ENCODE measurements around the gene ADAMTS17. TPM values are rescaled to one million over a fixed set of nuclear protein-coding genes. Genes with fewer than 3 reads are reported as not detected.

The ADAMTS17 gene
- total RNA-seq, 1 experiment from 2014 or later, result 1.5 TPM

- ChIA-PET POLR2A (no interaction called here), CTCF (no interaction called here)
- Histone ChIP-seq H3K27me3 (replicated peaks; ENCODE audit: control insufficient read depth, insufficient read depth, low read length) (no peaks in the 10 kb centered on the region), H3K4me1 (no peaks in the 10 kb centered on the region), H3K4me3 (ENCODE audit: low read depth, low read length) (no peak overlapping the region), H3K9me3 (peaks cover 15% of the 10 kb centered on the region), H3K36me3 (ENCODE audit: control insufficient read depth, insufficient read depth, low read length) (no peaks in the 10 kb centered on the region)
- no peak for DNase-seq
- H3K9me3 Mint-ChIP-seq (ENCODE audit: unreplicated experiment), result peaks cover 9% of the 10 kb centered on the region
- H3K36me3 Mint-ChIP-seq (ENCODE audit: insufficient read depth, unreplicated experiment), result no peaks in the 10 kb centered on the region
- no peaks in the 10 kb centered on the region for H3K4me1 Mint-ChIP-seq (ENCODE audit: low read depth, unreplicated experiment)
- no peak overlapping the region for H3K27ac Mint-ChIP-seq (ENCODE audit: unreplicated experiment)
- no peak overlapping the region for H3K4me3 Mint-ChIP-seq (ENCODE audit: unreplicated experiment)
- H3K27me3 Mint-ChIP-seq (ENCODE audit: insufficient read depth, unreplicated experiment), result no peaks in the 10 kb centered on the region
- intact Hi-C loops (cut with micrococcal nuclease; ENCODE audit: unreplicated experiment), result no loop called here
- no TSS peak for BruUV-seq (replicated peaks)
- no peak for TF ChIP-seq CTCF (IDR thresholded peaks at IDR 0.05; ENCODE audit: insufficient read depth in 1 of 2, low read depth in 1 of 2, low read length in 1 of 2, severe bottlenecking in 1 of 2, unreplicated experiment in 1 of 2)
Observed at GRCh38 chr15:100171411-100171810, 170.4 kb downstream of the ADAMTS17 start.

DNA sequence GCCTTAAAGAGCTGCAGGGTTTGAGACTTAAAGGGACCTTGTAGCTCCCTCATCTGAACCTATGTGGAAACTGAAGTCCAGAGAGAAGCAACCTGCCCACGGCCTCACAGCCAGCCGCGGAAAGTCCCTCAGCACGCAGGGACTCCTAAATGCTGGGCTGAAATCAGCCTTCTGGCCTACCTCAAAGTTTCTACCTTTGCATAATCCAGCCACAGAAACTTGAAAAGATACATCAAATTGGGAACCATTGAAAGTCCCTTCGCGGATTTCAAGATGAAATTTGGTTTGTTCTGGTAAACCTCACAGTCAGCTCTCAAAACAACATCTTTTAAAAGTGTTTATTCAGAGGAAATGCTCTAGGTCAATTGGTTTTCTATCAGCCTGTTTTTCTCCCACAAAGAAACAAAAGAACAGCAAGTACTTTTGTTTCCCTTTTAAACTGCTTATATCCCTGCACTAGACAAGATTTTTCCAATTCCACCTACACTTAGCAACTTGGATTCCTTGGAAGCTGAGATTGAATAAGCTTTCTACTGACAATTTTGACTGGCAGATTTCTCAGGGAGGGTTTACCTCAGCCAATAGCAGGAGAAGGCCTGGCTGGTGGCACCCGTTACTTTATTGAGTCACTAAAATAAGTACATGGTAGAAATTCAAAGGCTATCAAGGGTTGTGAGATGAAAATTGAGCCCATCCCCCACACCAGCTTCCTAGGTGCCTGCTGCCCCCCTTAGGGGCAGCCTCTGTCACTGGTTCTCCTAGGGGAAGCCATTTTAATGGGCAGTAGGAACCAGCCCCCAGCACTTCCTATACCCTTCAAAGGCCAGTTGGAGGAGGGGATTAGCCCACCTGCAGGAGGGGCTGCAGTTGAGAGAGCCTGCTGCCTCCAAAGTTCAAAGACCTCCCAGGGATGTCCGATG is 171.2 kb downstream of the ADAMTS17 start:
- intact Hi-C loops (cut with micrococcal nuclease; ENCODE audit: unreplicated experiment), result no loop called here
- Mint-ChIP-seq H3K4me3 (ENCODE audit: unreplicated experiment) (no peak overlapping the region), H3K27ac (ENCODE audit: unreplicated experiment) (no peak overlapping the region), H3K27me3 (ENCODE audit: insufficient read depth, unreplicated experiment) (no peaks in the 10 kb centered on the region), H3K36me3 (ENCODE audit: insufficient read depth, unreplicated experiment) (no peaks in the 10 kb centered on the region), H3K4me1 (ENCODE audit: low read depth, unreplicated experiment) (no peaks in the 10 kb centered on the region), H3K9me3 (ENCODE audit: unreplicated experiment) (peaks cover under 1% of the 10 kb centered on the region)
- ChIA-PET CTCF (no interaction called here), POLR2A (no interaction called here)
- no peak for DNase-seq
- H3K27me3 ChIP-seq (replicated peaks; ENCODE audit: control insufficient read depth, insufficient read depth, low read length), result no peaks in the 10 kb centered on the region
- no peaks in the 10 kb centered on the region for H3K4me1 ChIP-seq
- H3K36me3 ChIP-seq (ENCODE audit: control insufficient read depth, insufficient read depth, low read length), result no peaks in the 10 kb centered on the region
- H3K4me3 ChIP-seq (ENCODE audit: low read depth, low read length), result no peak overlapping the region
- H3K9me3 ChIP-seq, result peaks cover 15% of the 10 kb centered on the region
- no TSS peak for BruUV-seq (replicated peaks)
- no peak for TF ChIP-seq CTCF (IDR thresholded peaks at IDR 0.05; ENCODE audit: insufficient read depth in 1 of 2, low read depth in 1 of 2, low read length in 1 of 2, severe bottlenecking in 1 of 2, unreplicated experiment in 1 of 2)

DNA sequence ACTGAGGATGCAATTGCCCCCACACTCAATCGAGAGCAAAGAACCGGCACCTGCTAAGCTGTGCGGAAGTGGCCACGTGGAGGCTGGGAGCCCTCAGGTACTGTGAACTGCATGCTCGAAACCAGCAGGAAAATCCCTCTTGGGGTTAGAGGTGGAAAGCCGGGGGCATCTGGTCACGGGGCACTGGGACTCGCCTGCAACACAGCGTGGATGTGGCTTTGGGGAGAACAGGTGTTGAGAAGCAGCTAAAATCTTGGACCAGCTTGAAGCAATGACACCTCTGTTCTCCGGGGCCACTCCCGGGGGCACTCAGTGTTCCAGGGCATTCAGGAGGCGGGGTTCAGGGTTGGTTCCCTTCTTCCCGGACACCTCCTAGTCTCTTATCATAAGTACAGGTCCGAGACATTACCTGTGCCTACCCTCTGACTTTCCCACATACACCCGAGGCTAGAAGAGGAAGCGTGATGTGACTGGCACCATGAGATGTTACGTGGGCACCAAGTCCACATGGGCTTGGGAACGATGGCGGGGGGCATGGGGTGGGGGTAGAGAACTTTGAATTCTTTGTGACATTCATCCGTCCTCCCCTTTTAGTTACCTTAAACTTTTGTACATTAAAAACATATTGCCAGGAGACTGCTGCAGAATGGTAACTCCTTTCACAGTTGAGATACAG is 172.0 kb downstream of the ADAMTS17 start:
- Mint-ChIP-seq H3K27me3 (ENCODE audit: insufficient read depth, unreplicated experiment) (no peaks in the 10 kb centered on the region), H3K4me1 (ENCODE audit: low read depth, unreplicated experiment) (no peaks in the 10 kb centered on the region), H3K36me3 (ENCODE audit: insufficient read depth, unreplicated experiment) (no peaks in the 10 kb centered on the region), H3K9me3 (ENCODE audit: unreplicated experiment) (no peaks in the 10 kb centered on the region), H3K27ac (ENCODE audit: unreplicated experiment) (no peak overlapping the region), H3K4me3 (ENCODE audit: unreplicated experiment) (no peak overlapping the region)
- no peak for TF ChIP-seq CTCF (IDR thresholded peaks at IDR 0.05; ENCODE audit: insufficient read depth in 1 of 2, low read depth in 1 of 2, low read length in 1 of 2, severe bottlenecking in 1 of 2, unreplicated experiment in 1 of 2)
- H3K4me1 ChIP-seq, result no peaks in the 10 kb centered on the region
- H3K4me3 ChIP-seq (ENCODE audit: low read depth, low read length), result no peak overlapping the region
- ChIA-PET POLR2A (no interaction called here), CTCF (no interaction called here)
- DNase-seq, result no peak
- H3K9me3 ChIP-seq, result peaks cover 15% of the 10 kb centered on the region
- intact Hi-C loops (cut with micrococcal nuclease; ENCODE audit: unreplicated experiment), result no loop called here
- no peaks in the 10 kb centered on the region for H3K36me3 ChIP-seq (ENCODE audit: control insufficient read depth, insufficient read depth, low read length)
- BruUV-seq (replicated peaks), result no TSS peak
- no peaks in the 10 kb centered on the region for H3K27me3 ChIP-seq (replicated peaks; ENCODE audit: control insufficient read depth, insufficient read depth, low read length)
